Natural killer cell treated with Interleukin-12 subunit alpha and Interleukin-12 subunit beta and Interleukin-15 and Interleukin-18, amount 100 ng/mL, for 72 hours (primary cell): ENCODE measurements around the gene NFE2. TPM values are rescaled to one million over a fixed set of nuclear protein-coding genes. Genes with fewer than 3 reads are reported as not detected.

Source experiments
- ATAC-seq, 2 donors: fragments of 150-1000 bp; cut with Tn5 transposase in 1 of 2; sonication (Bioruptor Pico), chemical (Tn5 transposase) in 1 of 2; 2 replicates each; pipeline ENCODE4 v1.10.0; 2021
- DNase-seq: peaks from one replicate; pipeline ENCODE4 v3.0.0; 2022; ENCODE audit warnings: low spot score
- H3K27ac Mint-ChIP-seq, 2 donors: 1 replicate in 1 of 2; 2 replicates in 1 of 2; pipeline ENCODE4 v1.8.0; 2022; ENCODE audit warnings: mixed read lengths in 2 of 2, mild to moderate bottlenecking in 1 of 2, moderate library complexity in 1 of 2
- H3K27me3 Mint-ChIP-seq, 2 donors: 1 replicate in 1 of 2; 2 replicates in 1 of 2; pipeline ENCODE4 v1.8.0; 2022; ENCODE audit warnings: mixed read lengths in 2 of 2
- H3K36me3 Mint-ChIP-seq: one replicate; pipeline ENCODE4 v1.8.0; 2022; ENCODE audit warnings: mixed read lengths
- H3K4me1 Mint-ChIP-seq, 2 donors: 1 replicate in 1 of 2; 2 replicates in 1 of 2; pipeline ENCODE4 v1.8.0; 2022; ENCODE audit warnings: low read depth in 2 of 2, mixed read lengths in 2 of 2, mild to moderate bottlenecking in 1 of 2
- H3K4me3 Mint-ChIP-seq: one replicate; pipeline ENCODE4 v1.8.0; 2022; ENCODE audit warnings: mixed read lengths
- H3K9me3 Mint-ChIP-seq: 2 replicates; pipeline ENCODE4 v1.8.0; 2022; ENCODE audit warnings: mixed read lengths
- total RNA-seq, 2 donors: library from RNA; stranded (reverse); gene quantifications; one replicate each; pipeline ENCODE4 v1.2.3, GENCODE V29; 2022

NFE2 gene
- total RNA-seq, 2 donors from 2014 or later: 3.7 TPM; not detected in 1

DNA sequence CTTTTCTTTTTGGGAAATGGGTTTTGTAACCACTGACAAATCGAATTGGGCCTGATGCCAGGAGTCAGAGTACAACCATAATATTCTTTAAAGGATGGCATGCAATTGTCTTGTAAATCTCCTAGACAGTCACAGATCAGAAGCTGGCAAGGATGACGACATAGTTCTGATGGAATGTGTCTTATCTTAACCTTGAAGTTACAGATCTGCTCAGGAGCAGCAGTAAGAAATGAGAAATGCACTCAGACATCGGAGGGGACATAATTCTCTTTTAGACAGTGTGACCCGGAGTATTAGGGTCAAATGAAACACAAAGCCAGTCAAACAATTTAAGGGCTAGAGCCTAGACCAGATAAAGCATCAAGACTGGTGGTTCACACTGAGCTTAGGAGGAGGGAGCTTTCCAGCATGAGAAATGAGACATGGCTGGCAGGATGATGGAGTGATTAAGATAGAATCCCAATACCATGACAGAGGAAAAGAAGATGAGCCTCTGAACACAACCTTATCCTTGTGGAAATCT lies 38.4 kb downstream of the NFE2 start:
- H3K27me3 Mint-ChIP-seq: no peaks in the 10 kb centered on the region
- peaks cover 9 to 10% of the 10 kb centered on the region in 2 donors for H3K4me1 Mint-ChIP-seq
- ATAC-seq (no peak), DNase-seq (no peak)
- no peak overlapping the region for H3K4me3 Mint-ChIP-seq
- peak overlapping the region in 1 of 2 donors; percentile 15 for H3K27ac Mint-ChIP-seq
- no peaks in the 10 kb centered on the region for H3K9me3 Mint-ChIP-seq
- no peaks in the 10 kb centered on the region for H3K36me3 Mint-ChIP-seq

DNA sequence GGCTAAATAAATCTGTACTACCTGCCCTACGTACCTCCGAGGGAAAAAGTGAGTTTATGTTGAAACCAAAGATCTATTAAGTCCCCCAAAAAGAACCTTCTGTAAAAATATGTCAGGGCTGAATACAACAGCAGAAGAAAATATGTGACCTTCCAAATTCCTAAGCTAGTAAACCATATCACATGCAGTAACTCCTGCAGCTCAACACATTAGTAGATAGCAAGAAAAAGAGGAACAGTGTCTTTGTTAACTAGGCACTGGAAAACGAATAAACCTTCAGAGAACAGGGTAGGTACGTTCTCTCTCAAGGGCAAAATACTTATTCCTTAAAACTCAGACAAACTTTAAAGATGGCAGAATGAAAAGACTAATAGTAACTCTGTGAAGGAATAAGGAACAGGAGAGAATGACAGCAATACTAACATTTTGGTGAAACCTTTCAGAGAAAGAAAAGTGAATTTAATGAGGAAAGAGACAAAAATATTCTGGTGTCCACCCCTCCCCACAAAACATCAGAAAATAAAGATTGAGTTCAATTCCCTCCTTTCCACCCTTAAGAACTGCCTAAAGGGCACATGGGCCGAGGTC lies 38.9 kb downstream of the NFE2 start:
- peak overlapping the region in 1 of 2 donors; percentile 15 for H3K27ac Mint-ChIP-seq
- H3K4me3 Mint-ChIP-seq: no peak overlapping the region
- H3K4me1 Mint-ChIP-seq: peaks cover 9 to 10% of the 10 kb centered on the region in 2 donors

DNA sequence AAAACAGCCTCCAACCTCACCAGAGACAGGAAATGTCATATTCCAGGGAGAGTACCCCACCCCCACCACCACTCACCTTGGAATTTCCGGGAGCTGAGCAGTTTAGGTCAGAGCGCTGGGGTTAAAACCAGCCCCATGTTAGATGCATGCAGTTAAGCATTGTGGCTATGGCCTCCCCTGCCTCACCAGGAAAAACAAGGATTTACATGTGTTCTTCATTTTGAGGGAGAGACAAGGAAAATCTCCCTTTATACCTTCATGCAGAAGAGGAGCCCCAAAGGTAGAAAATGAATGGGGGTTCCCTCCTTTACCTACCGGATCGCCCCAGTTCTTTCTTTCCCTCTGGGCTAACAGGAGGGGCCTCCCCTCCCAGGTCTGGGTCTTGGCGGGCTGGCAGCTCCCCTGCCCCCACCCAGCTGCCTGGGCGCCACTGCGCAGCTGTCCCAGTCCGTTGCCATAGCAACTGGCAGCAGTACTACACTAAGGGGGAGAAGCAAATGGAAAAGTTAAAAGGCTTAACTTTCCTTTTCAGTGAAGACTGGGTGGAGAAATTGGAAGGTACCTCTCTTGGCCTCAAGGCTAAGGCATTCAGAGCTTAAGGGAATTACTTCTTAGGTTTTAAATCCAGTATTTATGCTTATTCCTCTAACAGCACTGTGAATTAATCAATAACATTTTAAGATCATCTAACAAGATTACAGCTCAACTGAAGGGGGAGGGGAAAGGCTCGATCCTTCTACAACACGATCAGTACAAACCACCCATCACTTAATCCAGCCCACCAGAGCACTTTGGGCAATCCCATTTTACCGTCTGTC lies 41.4 kb downstream of the NFE2 start:
- Mint-ChIP-seq H3K27me3 (no peaks in the 10 kb centered on the region), H3K4me1 (peaks cover 9 to 10% of the 10 kb centered on the region in 2 donors), H3K36me3 (peaks cover 5% of the 10 kb centered on the region), H3K4me3 (peak overlapping the region; percentile 34), H3K9me3 (no peaks in the 10 kb centered on the region), H3K27ac (peak overlapping the region in 1 of 2 donors; percentile 73)
- ATAC-seq (peak; percentile 69 to 75), DNase-seq (peak; percentile 67)

More for the DNA sequence above, 38.9 kb downstream of the NFE2 start:
- H3K27me3 Mint-ChIP-seq: no peaks in the 10 kb centered on the region
- no peaks in the 10 kb centered on the region for H3K36me3 Mint-ChIP-seq
- H3K9me3 Mint-ChIP-seq: no peaks in the 10 kb centered on the region
- ATAC-seq (no peak), DNase-seq (no peak)

DNA sequence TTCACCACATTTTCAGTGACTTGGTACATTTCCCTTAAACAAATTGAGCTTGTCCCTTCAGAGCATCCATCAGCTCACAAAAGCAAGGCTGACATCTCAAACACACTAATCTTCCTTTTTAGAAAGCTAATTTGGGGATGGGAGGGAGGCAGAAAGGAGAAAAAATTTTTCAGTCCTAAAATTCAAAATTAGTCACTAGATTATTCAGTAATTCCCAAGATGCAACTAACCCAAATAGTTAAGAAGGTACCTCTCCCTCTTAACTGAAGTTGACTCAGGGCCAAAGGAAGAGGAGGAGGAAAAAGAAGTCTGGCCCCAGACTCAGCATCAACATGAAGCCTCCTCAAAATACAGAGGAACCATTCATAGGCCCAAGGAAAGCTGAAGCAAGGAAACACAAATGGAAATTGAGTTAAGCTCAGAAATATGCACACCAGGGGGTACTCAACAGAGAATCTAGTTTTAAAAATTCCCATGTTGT lies 42.6 kb downstream of the NFE2 start:
- Mint-ChIP-seq H3K9me3 (no peaks in the 10 kb centered on the region), H3K4me1 (peaks cover 9 to 10% of the 10 kb centered on the region in 2 donors)

DNA sequence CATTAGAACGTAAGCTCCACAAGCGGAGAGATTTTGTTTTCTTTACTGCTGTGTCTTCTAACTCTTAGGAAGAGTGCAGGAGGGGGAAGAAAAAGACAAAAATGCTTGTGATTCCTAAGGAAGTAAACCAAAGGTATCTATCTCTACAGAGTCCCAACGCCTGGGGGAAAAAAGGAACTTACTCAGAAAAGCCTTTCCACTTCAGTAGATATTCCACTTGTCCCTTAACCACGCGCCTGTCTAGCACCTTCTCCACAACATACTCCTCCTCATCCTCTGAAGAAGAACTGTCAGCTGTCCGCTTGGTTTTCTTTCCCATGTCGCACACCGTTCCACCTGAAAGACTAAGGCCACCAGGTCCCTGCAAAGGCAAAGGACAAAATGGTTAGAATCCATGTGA lies 43.5 kb downstream of the NFE2 start:
- Mint-ChIP-seq H3K9me3 (no peaks in the 10 kb centered on the region), H3K27me3 (no peaks in the 10 kb centered on the region), H3K27ac (no peak overlapping the region), H3K4me3 (no peak overlapping the region), H3K36me3 (peaks cover 5% of the 10 kb centered on the region), H3K4me1 (peaks cover 9 to 12% of the 10 kb centered on the region in 2 donors)
- no peak for DNase-seq
- ATAC-seq: no peak

More for the DNA sequence above, 42.6 kb downstream of the NFE2 start:
- DNase-seq (no peak), ATAC-seq (no peak)
- H3K27me3 Mint-ChIP-seq: no peaks in the 10 kb centered on the region
- H3K27ac Mint-ChIP-seq: peak overlapping the region in 1 of 2 donors; percentile 27
- no peak overlapping the region for H3K4me3 Mint-ChIP-seq
- H3K36me3 Mint-ChIP-seq: peaks cover 5% of the 10 kb centered on the region

DNA sequence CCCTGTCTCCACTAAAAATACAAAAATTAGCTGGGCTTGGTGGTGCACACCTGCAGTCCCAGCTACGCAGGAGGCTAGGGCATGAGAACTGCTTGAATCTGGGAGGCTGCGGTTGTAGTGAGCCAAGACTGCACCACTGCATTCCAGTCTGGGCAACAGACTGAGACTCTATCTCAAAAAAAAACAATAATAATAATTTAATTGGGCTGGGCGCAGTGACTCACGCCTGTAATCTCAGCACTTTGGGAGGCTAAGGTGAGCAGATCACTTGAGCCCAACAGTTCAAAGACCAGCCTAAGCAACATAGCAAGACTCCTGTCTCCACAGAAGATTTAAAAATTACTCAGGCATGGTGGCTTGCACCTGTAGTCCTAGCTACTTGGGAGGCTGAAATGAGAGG lies 47.6 kb downstream of the NFE2 start:
- DNase-seq (no peak), ATAC-seq (no peak)
- H3K4me1 Mint-ChIP-seq: peaks cover 0 to 4% of the 10 kb centered on the region in 2 donors
- no peaks in the 10 kb centered on the region for H3K27me3 Mint-ChIP-seq
- no peak overlapping the region for H3K27ac Mint-ChIP-seq
- H3K36me3 Mint-ChIP-seq: peaks cover 16% of the 10 kb centered on the region
- no peak overlapping the region for H3K4me3 Mint-ChIP-seq
- no peaks in the 10 kb centered on the region for H3K9me3 Mint-ChIP-seq

DNA sequence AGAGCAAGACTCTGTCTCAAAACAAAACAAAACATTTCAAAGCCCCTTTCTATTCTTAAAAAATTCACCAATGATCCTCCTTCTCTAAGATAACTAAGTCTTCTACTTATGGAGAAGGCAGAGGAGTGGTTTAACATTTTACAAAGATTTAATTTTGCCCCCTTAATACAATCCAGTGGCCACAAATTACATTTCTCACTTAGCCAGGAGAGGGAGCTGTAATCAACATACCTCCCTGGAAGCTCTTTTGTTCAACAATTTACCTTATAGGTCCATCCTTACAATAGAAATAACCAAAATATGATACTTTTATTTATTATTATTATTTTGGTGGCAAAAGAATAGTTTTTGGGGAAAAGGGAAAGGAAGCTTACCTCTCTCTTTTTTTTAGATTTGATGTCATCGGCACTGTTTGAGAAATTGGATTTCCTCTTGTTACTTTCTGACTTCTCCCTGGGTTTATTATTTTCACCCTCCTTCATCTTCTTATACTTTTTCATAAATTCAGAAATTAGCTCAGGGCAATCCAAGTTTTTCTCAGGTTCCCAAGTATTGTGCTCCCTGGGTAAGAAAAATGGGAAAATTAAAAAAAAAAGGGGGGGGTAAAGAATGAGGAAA lies 49.0 kb downstream of the NFE2 start:
- Mint-ChIP-seq H3K27ac (peak overlapping the region in 1 of 2 donors; percentile 27), H3K27me3 (no peaks in the 10 kb centered on the region), H3K4me3 (no peak overlapping the region), H3K9me3 (no peaks in the 10 kb centered on the region), H3K36me3 (peaks cover 16% of the 10 kb centered on the region), H3K4me1 (peaks cover 0 to 4% of the 10 kb centered on the region in 2 donors)
- no peak for ATAC-seq
- no peak for DNase-seq

DNA sequence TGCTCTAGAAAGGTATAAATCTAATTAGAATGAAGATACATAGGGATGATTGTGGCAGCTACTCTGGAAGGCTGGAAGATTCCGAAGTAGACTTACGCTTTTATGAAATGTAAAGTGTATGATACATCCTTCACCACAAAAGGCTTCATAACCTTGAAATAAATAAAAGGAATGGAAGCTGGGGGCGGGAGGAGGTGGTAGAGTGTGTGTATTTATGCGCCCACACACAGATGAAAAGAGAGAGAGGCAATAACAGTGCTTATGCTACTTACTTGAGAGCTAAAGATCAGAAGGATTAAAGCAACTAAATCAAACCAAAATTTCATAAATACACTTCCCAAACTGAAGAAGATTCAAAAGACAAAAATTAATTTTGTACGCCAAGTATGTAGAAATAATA lies 51.3 kb downstream of the NFE2 start:
- no peak overlapping the region for H3K4me3 Mint-ChIP-seq
- no peaks in the 10 kb centered on the region for H3K27me3 Mint-ChIP-seq
- peaks cover 0 to 4% of the 10 kb centered on the region in 2 donors for H3K4me1 Mint-ChIP-seq
- DNase-seq (no peak), ATAC-seq (no peak)
- H3K36me3 Mint-ChIP-seq: peaks cover 11% of the 10 kb centered on the region
- no peaks in the 10 kb centered on the region for H3K9me3 Mint-ChIP-seq
- no peak overlapping the region for H3K27ac Mint-ChIP-seq

DNA sequence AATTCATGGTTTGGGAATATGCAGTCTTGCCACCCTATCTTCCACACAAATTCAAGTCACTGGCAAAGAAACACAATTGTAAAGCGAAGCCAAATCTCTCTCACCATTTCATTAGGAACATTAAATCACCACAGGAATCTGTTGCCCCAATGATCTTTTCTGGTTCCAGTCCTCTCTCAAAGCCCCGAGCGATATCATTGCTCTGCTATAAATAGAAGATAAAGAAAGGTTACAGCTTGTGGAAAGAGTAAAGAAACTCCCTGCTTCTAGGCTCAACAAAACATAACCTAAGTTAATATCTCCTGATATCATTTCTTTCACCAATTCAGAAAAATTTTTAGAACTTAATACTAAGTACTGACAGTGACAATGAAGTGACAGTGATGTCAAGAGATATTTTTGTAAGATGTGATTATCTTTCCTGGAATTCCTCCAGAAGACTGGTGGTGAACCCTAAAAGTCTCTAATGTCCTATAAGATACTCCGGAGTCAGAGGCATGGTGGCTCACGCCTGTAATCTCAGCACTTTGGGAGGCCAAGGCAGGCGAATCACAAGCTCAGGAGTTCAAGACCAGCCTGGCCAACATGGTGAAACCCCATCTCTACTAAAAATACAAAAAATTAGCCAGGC lies 54.7 kb downstream of the NFE2 start:
- Mint-ChIP-seq H3K9me3 (no peaks in the 10 kb centered on the region), H3K27ac (no peak overlapping the region), H3K4me1 (peaks cover 0 to 4% of the 10 kb centered on the region in 2 donors), H3K27me3 (no peaks in the 10 kb centered on the region), H3K36me3 (peaks cover 12% of the 10 kb centered on the region), H3K4me3 (no peak overlapping the region)
- ATAC-seq: no peak
- DNase-seq: no peak

Other genes with a start within 250 kb of the NFE2 start
- 1 to 10 TPM; 1.3 to 2.3 TPM for gene HOXC4, start 247.2 kb downstream of the NFE2 start, total RNA-seq
- 10 to 100 TPM; 25.2 to 25.3 TPM for gene SMUG1, start 112.0 kb downstream of the NFE2 start, total RNA-seq
- gene CBX5, start 20.9 kb downstream of the NFE2 start, total RNA-seq: 10 to 100 TPM; 65.6 to 73.6 TPM
- 1,000 to 10,000 TPM in 1 of 2 donors, 100 to 1,000 TPM in 1; 997 to 1,580 TPM for gene HNRNPA1, start 20.3 kb downstream of the NFE2 start, total RNA-seq
- gene COPZ1, start 24.1 kb upstream of the NFE2 start, total RNA-seq: 100 to 1,000 TPM; 111 to 158 TPM
- gene GPR84, start 63.5 kb upstream of the NFE2 start, total RNA-seq: 10 to 100 TPM; 23.5 to 91.5 TPM
- gene ZNF385A, start 83.7 kb upstream of the NFE2 start, total RNA-seq: 1 to 10 TPM; 1.1 to 1.5 TPM
- gene ITGA5, start 118.3 kb upstream of the NFE2 start, total RNA-seq: 10 to 100 TPM; 31.8 to 32.1 TPM
- gene GTSF1, start 172.6 kb upstream of the NFE2 start, total RNA-seq: 10 to 100 TPM in 1 of 2 donors, 1 to 10 TPM in 1; 7.2 to 10.5 TPM
- gene NCKAP1L, start 196.7 kb upstream of the NFE2 start, total RNA-seq: 100 to 1,000 TPM; 143 to 179 TPM
- 10 to 100 TPM; 28.4 to 34.6 TPM for gene PDE1B, start 248.6 kb upstream of the NFE2 start, total RNA-seq